DMS79 (cell line): ENCODE results near the gene MBD3L3.
"Not testable (repeated sequence)": the region's sequence is repeated elsewhere in the genome, so short reads cannot be mapped to it uniquely, and the experiment has no call there.

ENCODE experiments used
- DNase-seq: peaks from one replicate; lab custom pipeline; 2025; lab: John Stamatoyannopoulos, UW

The MBD3L3 gene

GRCh38 chr19:7058576-7058975, at the start of gene MBD3L3:
Gene MBD3L3, minus strand, starts transcription at chr19:7058676. Its CDS starts 71 bp downstream, at chr19:7058605.
- not testable (repeated sequence) for DNase-seq

GRCh38 chr19:7106711-7107657, 48.5 kb upstream of the MBD3L3 start:
- DNase-seq = no peak

- no peak for DNase-seq
These were observed 46.4 kb upstream of the MBD3L3 start for GRCh38 chr19:7104747-7105447.

- no peak for DNase-seq
These were observed 43.2 kb upstream of the MBD3L3 start for GRCh38 chr19:7101498-7102253.

- DNase-seq = no peak
These were observed 41.1 kb upstream of the MBD3L3 start for GRCh38 chr19:7099597-7099921.

- peak; percentile 87 for DNase-seq
These were observed 40.5 kb upstream of the MBD3L3 start for GRCh38 chr19:7098701-7099596.

GRCh38 chr19:7098096-7098495, 39.6 kb upstream of the MBD3L3 start:
- DNase-seq = no peak

- DNase-seq = no peak
These were observed 30.5 kb upstream of the MBD3L3 start for GRCh38 chr19:7088999-7089398.

- DNase-seq = no peak
These were observed 24.8 kb upstream of the MBD3L3 start for GRCh38 chr19:7083076-7083956.

- no peak for DNase-seq
These were observed 19.5 kb upstream of the MBD3L3 start for GRCh38 chr19:7078008-7078407.

- no peak for DNase-seq
These were observed 17.7 kb upstream of the MBD3L3 start for GRCh38 chr19:7076151-7076550.

- no peak for DNase-seq
These were observed 16.3 kb upstream of the MBD3L3 start for GRCh38 chr19:7074705-7075282.

- no peak for DNase-seq
These were observed 14.1 kb upstream of the MBD3L3 start for GRCh38 chr19:7072541-7072940.

GRCh38 chr19:7069904-7070226, 11.4 kb upstream of the MBD3L3 start:
- no peak for DNase-seq

GRCh38 chr19:7069042-7069903, 10.8 kb upstream of the MBD3L3 start, which contains the start of gene ZNF557:
Gene ZNF557, plus strand, starts transcription at chr19:7069703. Its CDS starts 5,372 bp downstream, at chr19:7075075.
- peak; percentile 88 for DNase-seq

- DNase-seq = no peak
These were observed 10.1 kb upstream of the MBD3L3 start for GRCh38 chr19:7068599-7068998.

- no peak for DNase-seq
These were observed 9.2 kb upstream of the MBD3L3 start for GRCh38 chr19:7067716-7068115.

GRCh38 chr19:7067122-7067521, 8.6 kb upstream of the MBD3L3 start:
- not testable (repeated sequence) for DNase-seq

- DNase-seq = no peak
These were observed 5.4 kb upstream of the MBD3L3 start for GRCh38 chr19:7063764-7064418.
